HL-60 (cell line): ENCODE measurements around the gene TCP1.

ENCODE experiments used
- DNase-seq, 2 experiments: peaks; one replicate each; pipeline ENCODE4 v3.0.0-alpha.2; 2010 to 2020; ENCODE audit warnings: low read depth in 1 of 2, low spot score in 1 of 2
- H3K27ac ChIP-seq: fragments of 250-450 bp; sonication (Bioruptor Pico); replicated peaks from 2 replicates; pipeline ENCODE4 v1.5.1; 2020; ENCODE audit warnings: mild to moderate bottlenecking, moderate library complexity
- H3K27me3 ChIP-seq: fragments of 250-450 bp; sonication (Bioruptor Pico); 2 replicates; pipeline ENCODE4 v1.5.1; 2021; ENCODE audit warnings: mild to moderate bottlenecking, moderate library complexity; ENCODE audit not compliant: insufficient read depth, poor library complexity, severe bottlenecking
- H3K4me3 ChIP-seq: replicated peaks from 2 replicates; pipeline ENCODE4 v1.5.1; 2011; ENCODE audit warnings: mild to moderate bottlenecking, control low read depth, low read length; ENCODE audit not compliant: insufficient read depth
- CTCF ChIP-seq: IDR thresholded peaks from one replicate; pipeline ENCODE4 v1.5.1; 2011; ENCODE audit warnings: low read length, control low read depth, inconsistent platforms; ENCODE audit not compliant: insufficient read depth
- GABPA ChIP-seq: IDR thresholded peaks from 2 replicates; pipeline ENCODE4 v1.6.1; 2012; ENCODE audit warnings: low read depth
- POLR2AphosphoS5 ChIP-seq: IDR thresholded peaks from 2 replicates; pipeline ENCODE4 v1.6.1; 2012; ENCODE audit warnings: low read depth
- SPI1 ChIP-seq: IDR thresholded peaks from 2 replicates; pipeline ENCODE4 v1.6.1; 2012; ENCODE audit warnings: low read depth, mild to moderate bottlenecking, borderline replicate concordance
- TF ChIP-seq, protein P1 (sequence below): IDR thresholded peaks from 2 replicates; pipeline ENCODE4 v1.6.1; 2012; ENCODE audit warnings: low read depth; ENCODE audit not compliant: insufficient replicate concordance

TCP1 gene

DNA sequence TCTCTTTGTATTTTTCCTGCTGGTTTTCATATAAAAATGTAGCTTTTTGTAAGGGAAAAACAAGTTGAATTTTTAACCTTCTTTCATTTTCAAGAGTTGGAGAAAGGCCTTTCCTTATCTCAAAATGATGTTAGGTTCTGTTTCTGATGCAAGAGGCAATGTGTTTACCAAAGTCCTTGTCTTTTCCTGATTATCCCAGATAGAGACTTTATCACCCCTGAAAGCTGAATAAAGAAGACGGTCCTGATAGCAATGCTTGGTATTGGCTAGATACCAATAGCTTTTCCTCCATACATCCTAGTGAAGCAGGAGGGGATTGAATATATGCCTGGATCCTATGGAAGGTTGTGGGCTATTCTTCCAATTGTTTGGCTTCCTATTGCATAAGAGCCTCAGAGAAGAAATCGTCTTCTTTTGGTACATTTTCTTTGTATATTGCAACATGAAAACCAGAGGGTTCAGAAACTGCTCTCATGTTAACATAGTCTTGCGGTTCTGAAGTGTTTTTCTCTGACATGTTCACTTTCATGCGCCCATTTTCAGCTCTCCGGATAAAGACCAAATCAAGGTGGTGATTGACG is 16.1 kb upstream of the TCP1 start:
- Histone ChIP-seq H3K4me3 (no peak overlapping the region), H3K27ac (peak overlapping the region; percentile 84)

GRCh38 chr6:159804504-159804903 is 15.1 kb upstream of the TCP1 start:
- H3K27me3 ChIP-seq, result no peaks in the 10 kb centered on the region
- H3K4me3 ChIP-seq, result no peak overlapping the region
- TF ChIP-seq SPI1, result no peak
- TF ChIP-seq POLR2AphosphoS5, result no peak
- no peak for TF ChIP-seq GABPA
- H3K27ac ChIP-seq, result peak overlapping the region; percentile 84
- DNase-seq, result no peak

More for the DNA sequence above, 16.1 kb upstream of the TCP1 start:
- H3K27me3 ChIP-seq, result no peaks in the 10 kb centered on the region
- TF ChIP-seq POLR2AphosphoS5 (no peak), GABPA (no peak), SPI1 (no peak), CTCF (no peak)
- TF ChIP-seq, protein P1, sequence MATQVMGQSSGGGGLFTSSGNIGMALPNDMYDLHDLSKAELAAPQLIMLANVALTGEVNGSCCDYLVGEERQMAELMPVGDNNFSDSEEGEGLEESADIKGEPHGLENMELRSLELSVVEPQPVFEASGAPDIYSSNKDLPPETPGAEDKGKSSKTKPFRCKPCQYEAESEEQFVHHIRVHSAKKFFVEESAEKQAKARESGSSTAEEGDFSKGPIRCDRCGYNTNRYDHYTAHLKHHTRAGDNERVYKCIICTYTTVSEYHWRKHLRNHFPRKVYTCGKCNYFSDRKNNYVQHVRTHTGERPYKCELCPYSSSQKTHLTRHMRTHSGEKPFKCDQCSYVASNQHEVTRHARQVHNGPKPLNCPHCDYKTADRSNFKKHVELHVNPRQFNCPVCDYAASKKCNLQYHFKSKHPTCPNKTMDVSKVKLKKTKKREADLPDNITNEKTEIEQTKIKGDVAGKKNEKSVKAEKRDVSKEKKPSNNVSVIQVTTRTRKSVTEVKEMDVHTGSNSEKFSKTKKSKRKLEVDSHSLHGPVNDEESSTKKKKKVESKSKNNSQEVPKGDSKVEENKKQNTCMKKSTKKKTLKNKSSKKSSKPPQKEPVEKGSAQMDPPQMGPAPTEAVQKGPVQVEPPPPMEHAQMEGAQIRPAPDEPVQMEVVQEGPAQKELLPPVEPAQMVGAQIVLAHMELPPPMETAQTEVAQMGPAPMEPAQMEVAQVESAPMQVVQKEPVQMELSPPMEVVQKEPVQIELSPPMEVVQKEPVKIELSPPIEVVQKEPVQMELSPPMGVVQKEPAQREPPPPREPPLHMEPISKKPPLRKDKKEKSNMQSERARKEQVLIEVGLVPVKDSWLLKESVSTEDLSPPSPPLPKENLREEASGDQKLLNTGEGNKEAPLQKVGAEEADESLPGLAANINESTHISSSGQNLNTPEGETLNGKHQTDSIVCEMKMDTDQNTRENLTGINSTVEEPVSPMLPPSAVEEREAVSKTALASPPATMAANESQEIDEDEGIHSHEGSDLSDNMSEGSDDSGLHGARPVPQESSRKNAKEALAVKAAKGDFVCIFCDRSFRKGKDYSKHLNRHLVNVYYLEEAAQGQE, result no peak
- DNase-seq, result peak in 1 of 2 experiments; percentile 84

DNA sequence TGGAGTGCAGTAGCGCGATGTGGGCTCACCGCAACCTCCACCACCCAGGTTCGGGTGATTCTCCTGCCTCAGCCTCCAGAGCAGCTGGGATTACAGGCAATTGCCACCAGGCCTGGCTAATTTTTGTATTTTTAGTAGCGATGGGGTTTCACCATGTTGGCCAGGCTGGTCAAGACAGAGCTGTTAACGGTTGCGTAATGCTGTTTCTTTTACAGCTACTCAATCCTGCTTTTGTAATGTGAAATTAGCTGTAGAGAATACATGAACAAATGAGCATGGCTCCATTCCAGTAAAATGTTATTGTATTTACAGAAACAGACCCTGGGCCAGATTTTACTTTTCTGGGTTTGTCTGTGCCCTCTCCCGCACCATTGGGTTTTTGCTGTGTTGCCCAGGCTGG is 12.5 kb upstream of the TCP1 start:
- Histone ChIP-seq H3K27ac (peak overlapping the region; percentile 73), H3K27me3 (no peaks in the 10 kb centered on the region), H3K4me3 (no peak overlapping the region)
- peak; percentile 74 to 83 for DNase-seq
- TF ChIP-seq POLR2AphosphoS5 (no peak), CTCF (no peak), SPI1 (no peak), GABPA (no peak)
- TF ChIP-seq, protein P1, result no peak

DNA sequence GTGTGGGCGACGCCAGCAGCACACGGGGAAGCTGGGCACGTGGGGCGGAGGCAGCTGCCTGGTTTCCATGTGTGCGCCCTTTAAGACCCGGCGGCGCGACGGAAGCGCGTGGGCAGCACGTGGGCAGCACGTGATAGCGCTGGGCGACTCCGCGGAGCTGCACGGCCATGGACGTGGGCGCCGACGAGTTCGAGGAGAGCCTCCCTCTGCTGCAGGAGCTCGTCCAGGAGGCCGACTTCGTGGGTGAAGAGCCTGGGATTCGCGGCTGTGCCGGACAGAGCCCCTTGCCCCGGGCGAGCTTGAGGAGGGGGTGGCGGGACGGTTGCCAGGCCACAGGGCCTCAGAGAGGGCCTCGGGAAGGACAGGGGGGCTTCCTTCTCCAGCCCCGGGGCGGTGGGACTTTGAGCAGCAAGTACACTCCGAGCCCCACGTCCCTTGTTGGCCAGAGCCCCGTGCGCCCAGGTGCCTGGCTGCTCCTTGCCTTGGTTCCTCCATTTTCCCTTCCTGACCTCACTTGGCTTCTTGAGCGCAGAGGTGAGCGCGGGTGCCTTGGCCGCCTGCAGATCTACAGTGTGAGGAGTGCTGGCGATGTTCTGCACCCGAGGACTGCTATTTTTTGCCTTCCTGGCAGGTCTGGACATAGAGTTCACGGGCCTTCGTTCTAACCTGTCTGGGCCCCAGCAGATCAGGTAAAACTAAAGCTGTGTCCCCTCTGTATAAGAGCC is 10.9 kb upstream of the TCP1 start, which contains the start of gene PNLDC1:
Gene PNLDC1, plus strand, starts transcription at position 136 of the 725 bp plus-strand sequence. Its CDS starts 32 bp downstream, at position 168.
- H3K27me3 ChIP-seq, result no peaks in the 10 kb centered on the region
- TF ChIP-seq, protein P1, result no peak
- TF ChIP-seq SPI1, result no peak
- TF ChIP-seq GABPA, result no peak
- no peak for TF ChIP-seq POLR2AphosphoS5
- no peak for TF ChIP-seq CTCF
- H3K27ac ChIP-seq, result peak within 1 kb of the TSS; percentile 73
- DNase-seq, result no peak
- no peak within 1 kb of the TSS for H3K4me3 ChIP-seq
